HG03025 (cell line): ENCODE results near the gene EVC2.

Experiments used
- ATAC-seq: cut with Tn5 transposase; IDR thresholded peaks from one replicate; pipeline ENCODE4 v1.9.1; 2021; ENCODE audit warnings: mild to moderate bottlenecking, moderate library complexity; ENCODE audit not compliant: unreplicated experiment, low FRiP score

EVC2 gene

DNA sequence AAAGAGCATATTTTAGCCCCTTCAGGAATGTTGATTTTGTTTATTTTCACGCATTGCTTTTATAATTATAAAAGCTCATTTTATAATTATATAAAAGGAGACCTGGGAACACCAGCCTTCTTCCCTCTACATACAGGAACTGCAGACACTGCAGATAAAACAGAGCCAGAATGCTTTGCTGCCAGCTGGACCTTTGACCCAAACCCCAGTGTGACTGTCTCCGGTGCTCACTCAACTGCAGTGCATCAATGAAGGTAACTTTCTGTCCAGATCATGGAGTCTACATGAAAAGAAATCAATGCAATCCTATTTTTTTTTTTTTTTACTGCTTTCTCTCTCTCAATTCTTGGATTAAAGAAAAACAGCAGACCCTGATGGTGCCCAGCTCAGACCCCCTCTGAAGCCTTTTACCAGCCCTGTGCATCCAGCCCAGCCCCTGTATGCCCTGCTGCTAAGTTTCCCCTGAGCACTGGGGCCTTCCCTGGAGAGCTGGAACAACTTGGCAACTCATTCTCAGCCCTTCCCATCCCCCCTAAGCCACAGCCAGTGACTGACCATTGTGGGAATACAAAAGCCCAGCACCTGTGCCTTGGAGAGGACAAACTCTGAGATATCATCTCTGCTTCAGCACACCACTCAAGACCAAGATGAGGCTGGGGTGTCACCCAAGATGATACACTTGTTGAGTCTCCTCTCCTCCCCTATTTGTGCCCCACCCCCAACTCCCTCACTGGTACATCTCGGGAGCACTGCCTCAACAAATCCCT lies 182.1 kb downstream of the EVC2 start:
- ATAC-seq = no peak

DNA sequence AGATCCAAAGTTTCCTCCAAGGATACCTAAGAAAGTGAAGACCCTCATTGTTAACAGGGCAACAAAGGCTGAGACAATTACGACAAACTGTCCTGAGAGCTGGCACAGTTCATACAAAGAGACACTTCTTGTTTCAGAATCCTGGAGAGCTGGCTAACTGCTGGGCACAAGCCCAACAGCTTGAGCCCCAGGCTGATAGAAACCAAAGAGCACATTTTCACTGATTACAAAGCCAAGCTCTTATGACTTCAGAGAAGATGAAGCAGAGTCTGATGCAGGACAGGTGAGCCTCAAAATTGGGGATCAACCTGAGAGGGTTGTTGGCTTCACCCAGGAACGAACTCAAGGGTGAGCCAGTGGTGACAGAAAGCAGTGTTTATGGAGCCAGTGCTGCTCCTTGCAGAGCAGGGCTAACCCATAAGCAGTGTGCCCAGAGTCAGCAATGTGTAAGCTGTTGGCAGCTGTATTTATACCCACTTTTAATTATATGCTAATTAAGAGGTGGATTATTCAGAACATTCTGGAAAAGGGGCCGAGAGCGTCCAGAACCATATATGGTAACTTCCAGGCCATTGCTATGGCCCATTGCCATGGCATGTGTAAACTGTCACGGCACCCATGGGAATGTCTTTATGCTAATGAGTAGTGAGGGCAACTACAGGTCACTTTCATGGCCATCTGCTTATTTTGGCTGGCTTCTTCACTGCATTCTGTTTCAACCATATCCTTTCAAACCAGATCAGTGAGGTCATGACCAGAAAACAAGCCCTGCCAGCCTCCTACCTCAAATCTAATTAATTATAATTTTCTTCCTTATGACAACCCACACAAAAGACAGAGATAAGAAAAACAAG lies 183.7 kb downstream of the EVC2 start:
- no peak for ATAC-seq

DNA sequence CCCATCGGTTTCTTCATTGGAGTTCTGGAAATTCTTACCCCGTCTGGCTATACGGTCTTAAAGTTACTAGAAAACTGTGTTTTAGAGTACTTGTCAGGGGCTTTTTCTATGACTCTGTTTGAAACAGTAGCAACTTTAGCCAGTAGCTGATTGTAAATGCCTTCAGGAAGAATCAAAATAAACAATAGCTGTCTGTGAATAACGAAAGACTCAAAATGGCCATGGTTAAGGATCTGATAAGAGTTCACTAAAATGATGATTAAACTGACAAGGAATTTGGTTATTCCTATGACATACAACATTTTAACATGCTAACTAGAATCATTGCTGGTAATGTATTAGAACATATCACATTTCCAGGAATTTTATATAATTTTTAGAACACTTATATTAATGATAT lies 191.0 kb downstream of the EVC2 start:
- ATAC-seq = no peak

DNA sequence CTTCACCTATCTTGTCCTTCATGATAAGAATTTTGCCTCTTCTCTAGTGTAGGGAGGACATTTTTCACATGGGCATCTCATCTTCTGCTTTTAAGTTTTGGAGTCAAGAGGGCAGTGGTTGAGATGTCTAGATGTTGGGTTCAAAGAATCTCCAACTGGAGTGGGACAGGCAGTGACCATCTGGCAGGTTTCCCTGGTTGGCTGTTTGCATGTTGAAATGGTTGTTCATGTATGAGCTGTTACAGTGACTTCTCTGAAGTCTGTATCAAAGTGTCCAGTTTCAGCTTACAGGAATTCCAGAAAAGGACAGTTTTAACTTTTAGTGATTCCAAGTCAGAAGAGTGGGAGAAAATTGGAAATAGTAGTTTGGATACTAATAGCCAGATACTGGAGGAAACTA lies 192.7 kb downstream of the EVC2 start:
- no peak for ATAC-seq
